Panc1 (cell line): ENCODE measurements around the gene MPIG6B. TPM values are rescaled to one million over a fixed set of nuclear protein-coding genes. Genes with fewer than 3 reads are reported as not detected.

Source experiments
- ATAC-seq: fragments of 200-7000 bp; cut with Tn5 transposase; 2 replicates; pipeline ENCODE4 v1.9.1; 2020; ENCODE audit warnings: mild to moderate bottlenecking, moderate library complexity
- BruUV-seq: library from RNA; stranded (reverse); fragments of 400-500 nt; replicated peaks from 2 replicates; lab custom pipeline; 2021; lab: Mats Ljungman, UMichigan
- CTCF ChIA-PET: fragments of 300-600 bp; sonication (Branson Sonifier 250); formaldehyde crosslinking; loops from one replicate; lab custom pipeline; 2022; ENCODE audit warnings: antibody characterized with exemption; lab: Charles Lee
- POLR2A ChIA-PET: fragments of 300-600 bp; sonication (Branson Sonifier 250); formaldehyde crosslinking; loops from one replicate; lab custom pipeline; 2022; ENCODE audit warnings: antibody characterized with exemption; lab: Charles Lee
- DNase-seq: peaks from one replicate; pipeline ENCODE4 v3.0.0-alpha.2; 2010; ENCODE audit warnings: low read depth, low spot score
- H3K27ac ChIP-seq: 2 replicates; pipeline ENCODE4 v1.5.1; 2011; ENCODE audit warnings: mild to moderate bottlenecking, low read length, inconsistent platforms
- H3K27me3 ChIP-seq: fragments of 200-500 bp; sonication (Bioruptor generic); 2 replicates; pipeline ENCODE4 v1.6.0; 2014; ENCODE audit warnings: low read length, inconsistent platforms; ENCODE audit not compliant: control insufficient read depth, insufficient read depth
- H3K36me3 ChIP-seq: fragments of 200-500 bp; sonication (Bioruptor generic); 2 replicates; pipeline ENCODE4 v1.5.1; 2014; ENCODE audit warnings: inconsistent platforms, mild to moderate bottlenecking, low read length, moderate library complexity; ENCODE audit not compliant: control insufficient read depth, insufficient read depth
- H3K4me1 ChIP-seq: 2 replicates; pipeline ENCODE4 v1.5.1; 2011; ENCODE audit warnings: inconsistent platforms, mild to moderate bottlenecking, low read length, moderate library complexity; ENCODE audit not compliant: control insufficient read depth, insufficient read depth
- H3K4me3 ChIP-seq, 2 experiments: 2 replicates each; pipeline ENCODE4 v1.5.1; 2011 to 2012; ENCODE audit warnings: low read depth in 2 of 2, low read length in 2 of 2, mild to moderate bottlenecking in 2 of 2, inconsistent platforms in 1 of 2, moderate library complexity in 1 of 2
- H3K9me3 ChIP-seq: fragments of 200-500 bp; sonication (Bioruptor generic); 2 replicates; pipeline ENCODE4 v1.5.1; 2014; ENCODE audit warnings: low read depth, mild to moderate bottlenecking, inconsistent platforms, low read length, moderate library complexity; ENCODE audit not compliant: control insufficient read depth, insufficient read depth
- CTCF ChIP-seq: fragments of 450-650 bp; IDR thresholded peaks from 2 replicates; pipeline ENCODE4 v1.5.1; 2017; ENCODE audit warnings: mild to moderate bottlenecking
- POLR2AphosphoS5 ChIP-seq: IDR thresholded peaks from 2 replicates; pipeline ENCODE4 v1.6.1; 2012; ENCODE audit warnings: mild to moderate bottlenecking, low read depth, low read length, moderate library complexity
- REST ChIP-seq, 2 experiments: IDR thresholded peaks; 2 replicates each; pipeline ENCODE4 v1.6.1; 2011 to 2012; ENCODE audit warnings: low read depth in 2 of 2, control low read depth in 1 of 2, low read length in 1 of 2, mild to moderate bottlenecking in 1 of 2, moderate library complexity in 1 of 2; ENCODE audit not compliant: insufficient read depth in 1 of 2
- SIN3A ChIP-seq: IDR thresholded peaks from 2 replicates; pipeline ENCODE4 v1.6.1; 2012; ENCODE audit warnings: low read depth, mild to moderate bottlenecking, low read length, moderate library complexity, borderline replicate concordance; ENCODE audit not compliant: insufficient read depth
- TCF7L2 ChIP-seq: IDR thresholded peaks from 2 replicates; pipeline ENCODE4 v1.6.1; 2011; ENCODE audit warnings: mild to moderate bottlenecking, low read depth, low read length, inconsistent platforms
- in situ Hi-C: cut with HindIII; loops from 2 replicates; pipeline ENCODE4 v1.10.0; 2016; ENCODE audit warnings: low sequenced_read_pairs, low pct_unique_long_range_greater_than_20kb
- intact Hi-C: fragments of 100-400 bp; cut with micrococcal nuclease; formaldehyde crosslinking; loops from one replicate; pipeline ENCODE4 v1.10.0; 2022; ENCODE audit not compliant: unreplicated experiment
- total RNA-seq: library from RNA; stranded (reverse); gene quantifications from one replicate; pipeline ENCODE4 v1.2.1, GENCODE V29; 2021; ENCODE audit not compliant: unreplicated experiment

MPIG6B gene
- total RNA-seq, 1 experiment from 2014 or later, result not detected

- intact Hi-C loops, result no loop called here
- ChIA-PET CTCF (interaction anchor here (0.6 kb wide), 1 partner anchor 11 kb away, joined by 3 read pairs; the partner anchor contains the start of gene ABHD16A), POLR2A (no interaction called here)
- no TSS peak for BruUV-seq
- ATAC-seq (no peak), DNase-seq (no peak)
- H3K4me3 ChIP-seq, result no peak overlapping the region
- TF ChIP-seq REST (IDR thresholded peaks at IDR 0.05; ENCODE audit: insufficient read depth in 1 of 2, low read depth in 2 of 2, low read length in 1 of 2) (no peak), POLR2AphosphoS5 (no peak), CTCF (no peak), SIN3A (no peak), TCF7L2 (no peak)
- no peak overlapping the region for H3K27ac ChIP-seq
- in situ Hi-C loops, result no loop called here
- H3K27me3 ChIP-seq, result no peaks in the 10 kb centered on the region
- H3K4me1 ChIP-seq, result no peaks in the 10 kb centered on the region
- H3K36me3 ChIP-seq, result 0 out of 2 replicates have a peak, but pooled peaks cover 5% of the 10 kb centered on the region
- H3K9me3 ChIP-seq, result no peaks in the 10 kb centered on the region
Measured at GRCh38 chr6:31692353-31692752, 30.8 kb upstream of the MPIG6B start.

- BruUV-seq, result no TSS peak
Measured at GRCh38 chr6:31692886-31693285, 30.3 kb upstream of the MPIG6B start.

More at GRCh38 chr6:31692886-31693285, 30.3 kb upstream of the MPIG6B start:
- DNase-seq (no peak), ATAC-seq (no peak)
- CTCF ChIA-PET, result no interaction called here
- intact Hi-C loops, result no loop called here
- H3K27ac ChIP-seq, result no peak overlapping the region
- no peaks in the 10 kb centered on the region for H3K4me1 ChIP-seq
- in situ Hi-C loops, result no loop called here
- no peaks in the 10 kb centered on the region for H3K9me3 ChIP-seq
- no peak for TF ChIP-seq POLR2AphosphoS5
- no peak for TF ChIP-seq REST (IDR thresholded peaks at IDR 0.05; ENCODE audit: insufficient read depth in 1 of 2, low read depth in 2 of 2, low read length in 1 of 2)
- no peak for TF ChIP-seq SIN3A
- no peak for TF ChIP-seq CTCF
- TF ChIP-seq TCF7L2, result no peak
- H3K36me3 ChIP-seq, result peaks cover 6% of the 10 kb centered on the region; the same call in 1 of the 2 replicates
- no peaks in the 10 kb centered on the region for H3K27me3 ChIP-seq
- POLR2A ChIA-PET, result interaction anchor here (0.7 kb wide), 1 partner anchor 46 kb away, joined by 3 read pairs; no protein-coding TSS in a partner anchor
- no peak overlapping the region for H3K4me3 ChIP-seq
